ENCODE data around the gene MAD1L1.
"Not testable (repeated sequence)": the region's sequence is repeated elsewhere in the genome, so short reads cannot be mapped to it uniquely, and the experiment has no call there.

DNA sequence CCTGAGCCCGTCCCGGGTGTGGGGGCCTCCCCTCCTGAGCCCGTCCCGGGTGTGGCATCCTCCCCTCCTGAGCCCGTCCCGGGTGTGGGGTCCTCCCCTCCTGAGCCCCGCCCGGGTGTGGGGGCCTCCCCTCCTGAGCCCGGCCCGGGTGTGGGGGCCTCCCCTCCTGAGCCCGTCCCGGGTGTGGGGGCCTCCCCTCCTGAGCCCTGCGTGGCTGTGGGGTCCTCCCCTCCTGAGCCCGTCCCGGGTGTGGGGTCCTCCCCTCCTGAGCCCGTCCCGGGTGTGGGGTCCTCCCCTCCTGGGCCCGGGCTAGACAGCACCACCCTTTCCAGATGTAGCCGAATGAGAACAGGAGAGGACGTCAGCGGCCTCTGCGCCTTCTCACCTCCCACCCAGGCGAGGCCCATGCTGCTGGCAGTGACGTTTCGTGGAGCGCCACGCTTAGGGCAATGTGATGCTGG, 405.2 kb downstream of the MAD1L1 start:
- TF ChIP-seq SP2 (tag by site-specific recombination; IDR thresholded peaks at IDR 0.05); ZNF274 (IDR thresholded peaks at IDR 0.05; ENCODE audit: low read length); ZNF274 (tag by site-specific recombination; IDR thresholded peaks at IDR 0.05; ENCODE audit: borderline replicate concordance); KLF16 (tag by site-specific recombination; IDR thresholded peaks at IDR 0.05); ZNF837 (tag by site-specific recombination; IDR thresholded peaks at IDR 0.05); ZBTB48 (tag by site-specific recombination; IDR thresholded peaks at IDR 0.05); ZNF24 (tag by site-specific recombination; IDR thresholded peaks at IDR 0.05); ZNF776 (tag by site-specific recombination; IDR thresholded peaks at IDR 0.05; ENCODE audit: borderline replicate concordance); TCF7L2 (IDR thresholded peaks at IDR 0.05; ENCODE audit: borderline replicate concordance, low read depth, low read length): not testable (repeated sequence)
- TF ChIP-seq, protein P1, sequence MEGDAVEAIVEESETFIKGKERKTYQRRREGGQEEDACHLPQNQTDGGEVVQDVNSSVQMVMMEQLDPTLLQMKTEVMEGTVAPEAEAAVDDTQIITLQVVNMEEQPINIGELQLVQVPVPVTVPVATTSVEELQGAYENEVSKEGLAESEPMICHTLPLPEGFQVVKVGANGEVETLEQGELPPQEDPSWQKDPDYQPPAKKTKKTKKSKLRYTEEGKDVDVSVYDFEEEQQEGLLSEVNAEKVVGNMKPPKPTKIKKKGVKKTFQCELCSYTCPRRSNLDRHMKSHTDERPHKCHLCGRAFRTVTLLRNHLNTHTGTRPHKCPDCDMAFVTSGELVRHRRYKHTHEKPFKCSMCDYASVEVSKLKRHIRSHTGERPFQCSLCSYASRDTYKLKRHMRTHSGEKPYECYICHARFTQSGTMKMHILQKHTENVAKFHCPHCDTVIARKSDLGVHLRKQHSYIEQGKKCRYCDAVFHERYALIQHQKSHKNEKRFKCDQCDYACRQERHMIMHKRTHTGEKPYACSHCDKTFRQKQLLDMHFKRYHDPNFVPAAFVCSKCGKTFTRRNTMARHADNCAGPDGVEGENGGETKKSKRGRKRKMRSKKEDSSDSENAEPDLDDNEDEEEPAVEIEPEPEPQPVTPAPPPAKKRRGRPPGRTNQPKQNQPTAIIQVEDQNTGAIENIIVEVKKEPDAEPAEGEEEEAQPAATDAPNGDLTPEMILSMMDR (tag by site-specific recombination; IDR thresholded peaks at IDR 0.05): not testable (repeated sequence)
- TF ChIP-seq, protein P2, sequence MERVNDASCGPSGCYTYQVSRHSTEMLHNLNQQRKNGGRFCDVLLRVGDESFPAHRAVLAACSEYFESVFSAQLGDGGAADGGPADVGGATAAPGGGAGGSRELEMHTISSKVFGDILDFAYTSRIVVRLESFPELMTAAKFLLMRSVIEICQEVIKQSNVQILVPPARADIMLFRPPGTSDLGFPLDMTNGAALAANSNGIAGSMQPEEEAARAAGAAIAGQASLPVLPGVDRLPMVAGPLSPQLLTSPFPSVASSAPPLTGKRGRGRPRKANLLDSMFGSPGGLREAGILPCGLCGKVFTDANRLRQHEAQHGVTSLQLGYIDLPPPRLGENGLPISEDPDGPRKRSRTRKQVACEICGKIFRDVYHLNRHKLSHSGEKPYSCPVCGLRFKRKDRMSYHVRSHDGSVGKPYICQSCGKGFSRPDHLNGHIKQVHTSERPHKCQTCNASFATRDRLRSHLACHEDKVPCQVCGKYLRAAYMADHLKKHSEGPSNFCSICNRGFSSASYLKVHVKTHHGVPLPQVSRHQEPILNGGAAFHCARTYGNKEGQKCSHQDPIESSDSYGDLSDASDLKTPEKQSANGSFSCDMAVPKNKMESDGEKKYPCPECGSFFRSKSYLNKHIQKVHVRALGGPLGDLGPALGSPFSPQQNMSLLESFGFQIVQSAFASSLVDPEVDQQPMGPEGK (tag by site-specific recombination; IDR thresholded peaks at IDR 0.05): not testable (repeated sequence)
- TF ChIP-seq, protein P3, sequence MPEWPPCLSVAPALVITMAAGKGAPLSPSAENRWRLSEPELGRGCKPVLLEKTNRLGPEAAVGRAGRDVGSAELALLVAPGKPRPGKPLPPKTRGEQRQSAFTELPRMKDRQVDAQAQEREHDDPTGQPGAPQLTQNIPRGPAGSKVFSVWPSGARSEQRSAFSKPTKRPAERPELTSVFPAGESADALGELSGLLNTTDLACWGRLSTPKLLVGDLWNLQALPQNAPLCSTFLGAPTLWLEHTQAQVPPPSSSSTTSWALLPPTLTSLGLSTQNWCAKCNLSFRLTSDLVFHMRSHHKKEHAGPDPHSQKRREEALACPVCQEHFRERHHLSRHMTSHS (tag by site-specific recombination; IDR thresholded peaks at IDR 0.05): not testable (repeated sequence)
- TF ChIP-seq, protein P4, sequence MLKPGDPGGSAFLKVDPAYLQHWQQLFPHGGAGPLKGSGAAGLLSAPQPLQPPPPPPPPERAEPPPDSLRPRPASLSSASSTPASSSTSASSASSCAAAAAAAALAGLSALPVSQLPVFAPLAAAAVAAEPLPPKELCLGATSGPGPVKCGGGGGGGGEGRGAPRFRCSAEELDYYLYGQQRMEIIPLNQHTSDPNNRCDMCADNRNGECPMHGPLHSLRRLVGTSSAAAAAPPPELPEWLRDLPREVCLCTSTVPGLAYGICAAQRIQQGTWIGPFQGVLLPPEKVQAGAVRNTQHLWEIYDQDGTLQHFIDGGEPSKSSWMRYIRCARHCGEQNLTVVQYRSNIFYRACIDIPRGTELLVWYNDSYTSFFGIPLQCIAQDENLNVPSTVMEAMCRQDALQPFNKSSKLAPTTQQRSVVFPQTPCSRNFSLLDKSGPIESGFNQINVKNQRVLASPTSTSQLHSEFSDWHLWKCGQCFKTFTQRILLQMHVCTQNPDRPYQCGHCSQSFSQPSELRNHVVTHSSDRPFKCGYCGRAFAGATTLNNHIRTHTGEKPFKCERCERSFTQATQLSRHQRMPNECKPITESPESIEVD (tag by site-specific recombination; IDR thresholded peaks at IDR 0.05): not testable (repeated sequence)
- TF ChIP-seq, protein P5, sequence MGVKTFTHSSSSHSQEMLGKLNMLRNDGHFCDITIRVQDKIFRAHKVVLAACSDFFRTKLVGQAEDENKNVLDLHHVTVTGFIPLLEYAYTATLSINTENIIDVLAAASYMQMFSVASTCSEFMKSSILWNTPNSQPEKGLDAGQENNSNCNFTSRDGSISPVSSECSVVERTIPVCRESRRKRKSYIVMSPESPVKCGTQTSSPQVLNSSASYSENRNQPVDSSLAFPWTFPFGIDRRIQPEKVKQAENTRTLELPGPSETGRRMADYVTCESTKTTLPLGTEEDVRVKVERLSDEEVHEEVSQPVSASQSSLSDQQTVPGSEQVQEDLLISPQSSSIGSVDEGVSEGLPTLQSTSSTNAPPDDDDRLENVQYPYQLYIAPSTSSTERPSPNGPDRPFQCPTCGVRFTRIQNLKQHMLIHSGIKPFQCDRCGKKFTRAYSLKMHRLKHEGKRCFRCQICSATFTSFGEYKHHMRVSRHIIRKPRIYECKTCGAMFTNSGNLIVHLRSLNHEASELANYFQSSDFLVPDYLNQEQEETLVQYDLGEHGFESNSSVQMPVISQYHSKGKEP (tag by site-specific recombination; IDR thresholded peaks at IDR 0.05): not testable (repeated sequence)

Measured in HEK293 (cell line).